Activated CD4-positive, alpha-beta T cell treated with anti-CD3 and anti-CD28 coated beads, Interleukin-2, Interleukin-4, amounts not matched to agents 100 ng/mL and 50 ng/mL, durations not matched to agents 16 hours and 8 hours (primary cell): ENCODE data around the gene HRC.
"Not testable (repeated sequence)": the region's sequence is repeated elsewhere in the genome, so short reads cannot be mapped to it uniquely, and the experiment has no call there.

Experiments used
- DNase-seq: peaks from one replicate; pipeline ENCODE4 v3.0.0-alpha.2; 2020; ENCODE audit warnings: low spot score

Gene HRC

DNA sequence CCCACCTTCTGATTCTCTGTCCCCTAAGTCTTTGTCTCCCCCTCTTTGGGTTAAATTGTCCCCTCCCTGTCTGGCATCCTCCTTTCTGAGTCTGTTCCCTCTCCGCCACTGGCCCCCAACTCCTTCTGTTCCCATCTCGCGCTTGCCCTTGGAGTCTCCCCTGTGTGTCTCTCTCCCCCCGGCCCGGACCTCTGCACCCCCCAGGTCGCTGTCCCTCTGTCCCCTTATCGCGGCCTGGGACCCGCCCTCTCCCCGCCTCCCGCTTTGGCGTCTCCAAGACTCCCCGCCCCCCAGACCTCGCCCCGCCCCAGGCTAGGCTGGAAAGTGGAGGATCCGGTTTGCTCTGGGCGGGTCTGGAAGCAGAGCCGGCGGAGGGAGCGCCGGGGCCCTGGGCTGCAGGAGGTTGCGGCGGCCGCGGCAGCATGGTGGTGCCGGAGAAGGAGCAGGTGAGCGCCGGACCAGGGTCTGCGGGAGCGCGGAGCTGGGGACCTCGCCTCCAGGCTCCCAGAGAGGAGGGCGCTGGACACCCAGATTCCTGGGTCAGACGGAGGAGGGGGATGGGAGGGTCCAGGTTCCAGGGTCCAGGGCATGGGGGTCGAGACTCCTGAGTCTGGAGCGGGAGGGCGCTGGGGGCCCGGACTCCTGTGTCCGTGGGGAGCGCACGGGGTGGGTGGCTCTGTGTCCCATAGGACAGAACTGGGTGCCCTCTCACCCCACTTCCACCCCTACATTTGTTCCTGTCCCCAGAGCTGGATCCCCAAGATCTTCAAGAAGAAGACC is 2.4 kb upstream of the HRC start, which contains the start of gene TRPM4:
Gene TRPM4 (plus strand): TSS at position 348 of the 780 bp plus-strand sequence. CDS start 75 bp downstream, at position 423.
- peak; percentile 36 for DNase-seq

DNA sequence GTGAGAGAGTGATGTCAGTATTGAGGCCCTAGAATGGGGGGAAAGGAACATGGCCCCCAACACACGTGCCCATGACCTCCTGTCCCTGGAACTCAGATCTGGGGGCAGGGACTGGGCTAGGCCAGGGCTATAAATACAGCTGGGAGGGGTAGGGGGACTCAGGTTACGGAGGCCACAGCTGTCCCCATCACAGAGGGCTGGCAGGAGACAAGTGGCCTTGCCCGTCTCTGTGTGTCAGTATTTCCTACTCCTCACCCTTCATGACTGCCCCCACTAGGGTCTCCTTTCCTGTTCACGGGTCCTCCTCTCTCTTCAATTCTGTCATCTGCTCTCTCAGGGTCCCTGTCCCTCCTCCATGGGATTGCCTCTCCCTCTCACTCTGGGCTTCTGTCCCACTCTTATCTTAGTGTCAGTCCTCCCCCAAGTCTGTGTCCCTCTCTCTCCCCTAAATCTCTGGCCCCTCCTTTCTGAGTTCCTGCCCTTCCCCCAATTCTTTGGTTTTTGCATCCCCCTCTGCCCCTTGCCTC is 687 bp upstream of the HRC start:
- no peak for DNase-seq

DNA sequence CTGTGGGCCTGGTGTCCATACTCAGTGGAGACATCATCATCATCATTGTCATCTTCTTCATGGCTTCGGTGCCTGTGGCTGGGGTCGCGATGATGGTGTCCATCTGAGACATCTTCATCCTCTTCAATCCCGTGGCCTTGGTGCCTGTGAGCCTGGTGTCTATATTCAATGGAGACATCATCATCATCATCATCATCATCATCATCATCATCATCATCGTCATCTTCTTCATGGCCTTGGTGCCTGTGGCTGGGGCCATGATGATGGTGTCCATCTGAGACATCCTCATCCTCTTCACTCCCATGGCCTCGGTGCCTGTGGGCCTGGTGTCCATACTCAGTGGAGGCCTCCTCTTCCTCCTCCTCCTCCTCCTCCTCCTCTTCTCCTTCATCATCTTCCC is 917 bp downstream of the HRC start:
- no peak for DNase-seq

DNA sequence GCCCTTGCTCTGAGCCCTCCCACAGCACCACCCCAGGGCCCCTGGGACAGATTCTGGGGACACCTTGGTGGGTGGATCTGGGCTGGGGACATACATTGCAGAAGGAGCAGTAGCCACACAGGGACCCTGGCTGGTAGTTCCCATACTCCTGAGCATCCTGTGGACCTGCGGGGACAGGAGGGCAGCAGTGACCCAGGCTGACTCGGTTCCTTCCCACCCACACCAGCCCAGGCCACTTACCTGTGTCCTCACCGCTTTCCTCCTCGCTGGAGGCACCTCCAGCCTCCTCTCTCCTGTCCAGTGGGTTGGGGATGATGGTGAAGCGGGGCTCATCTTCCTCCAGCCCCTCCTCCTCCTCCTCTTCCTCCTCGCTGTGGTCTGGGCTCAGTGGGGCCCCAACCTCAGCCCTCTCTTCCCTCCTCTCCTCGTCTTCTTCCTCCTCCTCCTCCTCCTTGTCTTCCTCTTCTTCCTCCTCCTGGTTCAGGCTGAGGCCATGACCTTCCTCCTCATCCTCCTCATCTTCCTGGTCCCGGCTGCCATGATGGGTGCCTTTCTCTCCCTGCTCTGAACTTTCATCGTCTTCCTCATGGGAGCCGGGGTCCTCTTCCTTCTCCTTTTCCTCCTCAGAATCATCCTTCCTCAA is 1.9 kb downstream of the HRC start:
- DNase-seq: no peak

GRCh38 chr19:49152119-49152550 is 3.1 kb downstream of the HRC start:
- DNase-seq: no peak

DNA sequence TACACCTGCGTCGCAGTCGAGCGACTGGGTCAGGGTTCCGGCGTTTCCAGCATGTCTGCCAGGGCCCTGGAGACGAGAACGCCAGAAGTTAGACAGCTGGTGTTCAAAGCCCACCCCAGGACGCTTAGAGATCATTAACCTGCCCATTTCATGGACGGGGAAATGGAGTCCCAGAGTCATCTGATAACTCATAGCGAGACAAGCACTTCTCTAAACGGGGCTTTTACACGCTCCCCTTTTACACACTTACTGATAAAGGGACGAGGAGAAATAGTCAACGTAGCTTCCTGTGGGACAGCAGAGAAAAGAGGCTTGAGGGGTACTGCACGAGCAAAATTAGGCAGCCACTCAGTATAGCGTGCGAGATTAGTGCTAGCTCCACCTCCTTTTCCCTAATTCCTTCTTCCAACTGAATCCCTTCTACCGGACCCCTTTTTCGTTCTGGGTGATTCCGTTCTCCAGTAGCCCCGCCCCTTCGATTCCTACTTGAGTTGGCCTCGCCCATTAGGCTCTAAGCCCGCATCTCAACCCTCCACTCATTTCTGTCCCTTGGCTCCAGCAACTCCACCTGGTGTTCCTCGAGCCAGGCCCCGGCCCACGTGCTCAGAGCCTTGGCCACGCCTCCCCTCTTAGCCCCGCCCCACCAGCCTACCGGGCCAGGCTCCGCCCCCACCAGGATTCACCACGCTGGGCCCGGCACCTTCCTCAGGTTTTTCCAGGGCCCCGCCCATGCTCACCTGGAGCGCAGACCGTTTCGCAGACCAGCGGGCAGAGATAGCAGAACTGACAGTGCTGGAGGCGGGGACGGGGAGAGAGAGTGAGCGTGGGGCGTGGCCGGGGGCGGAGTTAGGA is 3.7 kb downstream of the HRC start:
- no peak for DNase-seq

DNA sequence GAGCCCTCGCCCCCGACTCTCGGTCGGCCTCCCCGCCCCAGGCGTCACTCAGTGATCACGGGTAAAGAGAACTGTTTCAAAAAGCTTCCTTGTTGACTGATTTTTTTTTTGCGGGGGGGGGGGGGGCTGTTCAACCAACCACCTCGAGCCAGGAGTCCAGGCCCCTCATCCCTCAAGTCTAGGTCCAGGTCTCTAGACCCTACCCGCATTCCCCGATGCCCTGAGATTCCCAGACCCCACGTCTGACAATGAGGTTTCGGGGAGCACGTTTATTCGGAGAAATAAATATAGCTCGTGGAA is 4.3 kb downstream of the HRC start:
- no peak for DNase-seq

DNA sequence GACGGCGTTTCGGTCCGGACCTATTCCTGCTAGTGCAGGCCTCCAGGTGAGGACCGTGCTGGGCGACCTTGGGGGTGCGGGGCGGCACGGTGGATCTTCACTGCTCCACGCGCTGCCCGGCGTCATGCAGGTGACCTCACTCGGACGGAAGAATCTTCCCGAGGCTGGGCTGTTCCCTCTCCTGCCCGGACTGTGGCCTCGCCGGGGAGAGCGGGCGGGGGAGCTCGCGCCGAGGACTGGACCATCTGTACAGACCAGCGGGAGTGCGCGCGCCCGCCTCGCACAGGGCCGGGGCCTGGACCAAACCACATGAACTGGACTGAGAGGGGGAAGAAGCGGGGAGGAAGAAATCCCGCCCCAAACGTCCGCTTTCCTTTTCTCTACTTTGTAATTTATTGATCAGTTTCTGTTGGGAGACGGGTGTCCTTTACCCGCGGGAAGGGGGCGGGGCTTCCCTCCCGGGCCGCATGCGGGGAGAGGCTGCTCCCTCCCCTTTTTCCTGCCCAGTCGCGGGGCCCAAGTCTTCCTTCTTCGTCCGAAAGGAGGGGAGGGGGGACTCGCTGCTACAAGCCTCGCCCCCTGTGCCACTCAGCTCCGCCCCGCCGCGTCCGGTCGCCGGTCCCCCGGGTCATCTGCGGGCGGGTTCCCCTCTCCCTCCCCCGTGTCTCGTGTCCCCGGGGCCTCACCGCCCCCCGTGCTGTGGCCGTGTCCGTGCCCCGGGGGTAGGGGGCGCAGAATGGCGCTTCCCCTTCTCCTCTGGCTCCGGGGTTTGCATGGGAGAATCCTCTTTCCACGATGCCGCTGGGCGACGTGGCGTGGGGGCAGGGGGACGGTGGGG is 4.9 kb downstream of the HRC start:
- no peak for DNase-seq

- DNase-seq: no peak
These were observed 5.5 kb downstream of the HRC start for GRCh38 chr19:49149652-49150105.

DNA sequence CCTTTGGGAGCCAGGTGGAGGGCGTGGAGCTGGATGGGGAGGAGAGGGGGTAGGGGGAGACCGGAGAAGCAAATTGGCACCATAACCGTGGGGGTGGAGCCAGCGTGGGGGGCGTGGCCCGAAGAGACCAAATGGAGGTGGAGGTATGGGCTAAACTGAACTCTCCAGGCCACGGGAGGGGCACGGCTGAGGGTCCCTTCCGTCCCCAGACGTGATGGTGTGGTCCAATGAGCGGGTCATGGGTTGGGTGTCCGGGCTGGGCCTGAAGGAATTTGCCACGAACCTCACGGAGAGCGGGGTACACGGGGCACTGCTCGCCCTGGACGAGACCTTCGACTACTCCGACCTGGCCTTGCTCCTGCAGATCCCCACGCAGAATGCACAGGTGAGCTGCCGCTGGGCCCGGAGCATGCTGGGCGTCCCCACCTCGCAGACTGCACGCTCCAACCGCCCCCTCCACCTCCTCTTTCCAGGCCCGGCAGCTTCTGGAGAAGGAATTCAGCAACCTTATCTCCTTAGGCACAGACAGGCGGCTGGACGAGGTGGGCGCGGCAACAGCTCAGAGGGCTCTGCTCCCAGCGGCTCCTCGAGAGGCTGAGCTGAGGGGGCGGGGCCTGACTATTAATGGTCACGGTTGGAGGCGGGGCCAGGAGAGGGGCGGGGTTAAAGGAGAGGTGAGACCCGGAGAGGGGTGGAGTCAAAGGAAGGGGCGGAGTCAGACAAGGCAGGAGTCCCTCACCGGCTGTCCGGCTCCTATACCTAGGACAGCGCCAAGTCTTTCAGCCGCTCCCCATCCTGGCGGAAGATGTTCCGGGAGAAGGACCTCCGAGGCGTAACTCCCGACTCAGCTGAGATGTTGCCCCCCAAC is 6.2 kb downstream of the HRC start:
- DNase-seq: peak; percentile 75

DNA sequence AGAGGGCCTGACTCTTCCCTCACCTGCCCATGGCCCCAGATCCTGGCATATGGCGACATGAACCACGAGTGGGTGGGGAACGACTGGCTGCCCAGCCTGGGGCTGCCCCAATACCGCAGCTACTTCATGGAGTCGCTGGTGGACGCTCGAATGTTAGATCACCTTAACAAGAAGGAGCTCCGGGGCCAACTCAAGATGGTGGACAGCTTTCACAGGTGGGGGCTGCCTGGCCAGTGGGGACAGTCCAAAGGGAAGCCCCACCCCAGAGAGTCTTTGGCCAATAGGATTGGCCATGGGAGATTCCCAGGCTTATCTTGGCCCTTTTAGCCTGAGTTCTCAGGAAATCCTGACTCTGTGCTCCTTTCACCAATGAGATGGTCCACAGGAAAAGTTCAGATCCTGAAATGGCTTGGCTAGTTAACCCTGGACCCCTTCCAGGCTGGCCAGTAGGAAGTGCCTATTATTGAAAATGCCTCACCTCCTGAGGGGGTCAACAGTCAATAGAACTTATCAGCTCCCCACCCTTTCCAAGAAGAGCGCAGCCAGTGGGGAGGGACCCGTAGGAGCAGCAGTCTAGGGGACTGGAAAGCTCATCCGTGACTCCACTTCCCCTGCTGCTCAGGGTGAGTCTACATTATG is 7.0 kb downstream of the HRC start:
- no peak for DNase-seq

DNA sequence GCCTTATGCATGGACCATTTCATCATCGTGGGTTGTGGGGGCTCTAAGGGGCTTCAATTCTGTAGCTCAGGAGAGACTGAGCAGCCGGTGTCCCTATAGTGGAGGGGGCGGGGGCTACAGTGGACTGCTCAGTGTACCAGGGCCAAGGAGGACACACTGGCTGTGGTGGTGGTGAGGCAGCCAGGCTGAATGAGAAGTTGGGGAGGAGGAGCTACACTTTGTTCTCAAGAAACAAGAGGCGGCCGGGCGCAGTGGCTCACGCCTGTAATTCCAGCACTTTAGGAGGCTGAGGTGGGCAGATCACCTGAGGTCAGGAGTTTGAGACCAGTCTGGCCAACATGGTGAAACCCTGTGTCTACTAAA is 8.8 kb downstream of the HRC start:
- not testable (repeated sequence) for DNase-seq

DNA sequence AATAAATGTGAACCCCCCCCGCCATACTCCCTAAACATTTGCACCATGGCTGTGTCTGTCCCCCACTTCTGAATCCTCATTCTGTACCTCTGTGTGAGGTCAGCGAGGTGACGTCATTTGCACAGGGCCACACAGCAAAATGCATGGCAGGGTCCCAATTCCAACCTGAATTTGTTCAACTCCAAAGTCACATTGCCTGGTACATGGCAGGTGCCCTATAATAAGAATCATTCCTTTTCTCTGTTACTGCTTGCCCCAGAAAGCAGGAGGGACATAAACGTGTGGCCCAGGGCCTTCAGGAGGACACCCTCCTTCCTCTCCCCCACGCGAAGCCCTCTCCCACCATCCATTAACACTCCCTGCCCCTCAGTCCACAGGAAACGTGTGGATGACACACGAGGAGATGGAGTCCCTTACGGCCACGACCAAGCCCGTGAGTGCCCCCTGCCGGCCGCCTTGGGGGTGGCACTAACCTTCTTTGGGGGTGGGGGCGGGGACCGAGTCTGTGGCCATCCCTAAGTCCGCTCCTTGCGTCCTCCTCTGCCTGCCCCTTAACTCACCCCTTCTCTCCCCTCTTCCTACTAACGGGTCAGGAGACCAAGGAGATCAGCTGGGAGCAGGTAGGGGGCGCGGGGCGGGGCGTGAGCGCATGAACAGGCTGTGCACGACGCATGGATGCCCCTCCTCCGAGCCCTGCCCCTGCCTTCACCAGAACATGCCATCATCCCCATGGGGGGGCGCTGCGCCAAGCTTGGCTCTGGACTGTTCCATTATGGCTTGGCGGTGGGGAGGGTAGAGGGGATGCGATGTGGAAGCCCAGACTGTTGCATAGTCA is 9.4 kb downstream of the HRC start:
- DNase-seq: peak; percentile 82

DNA sequence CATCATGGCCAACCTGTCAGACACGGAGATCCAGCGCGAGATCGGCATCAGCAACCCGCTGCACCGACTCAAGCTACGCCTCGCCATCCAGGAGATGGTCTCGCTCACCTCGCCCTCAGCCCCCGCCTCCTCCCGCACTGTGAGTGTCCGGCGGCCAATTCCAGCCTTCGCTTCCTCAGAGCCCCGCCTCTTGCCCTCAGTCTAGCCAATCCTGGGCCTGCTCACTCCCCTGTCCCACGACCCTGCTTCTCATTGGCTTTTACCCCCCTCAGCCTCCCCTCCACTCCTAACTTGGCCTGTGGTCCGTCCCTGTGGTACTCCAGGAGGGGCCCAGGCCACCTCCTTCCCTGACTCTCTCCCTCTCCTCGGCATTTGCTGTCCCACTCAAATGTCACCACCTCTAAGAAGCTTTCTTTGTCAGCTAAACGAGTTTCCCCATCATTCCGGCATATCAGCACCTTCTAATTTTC is 12.3 kb downstream of the HRC start:
- peak; percentile 77 for DNase-seq

- no peak for DNase-seq
These were observed 13.8 kb downstream of the HRC start for GRCh38 chr19:49141352-49141751.

GRCh38 chr19:49140951-49141350 is 14.2 kb downstream of the HRC start:
- DNase-seq: no peak

- DNase-seq: no peak
These were observed 18.4 kb downstream of the HRC start for GRCh38 chr19:49136771-49137171.

- no peak for DNase-seq
These were observed 19.5 kb downstream of the HRC start for GRCh38 chr19:49135686-49136085.
